ENCODE measurements around the gene CABLES1. TPM values are rescaled to one million over a fixed set of nuclear protein-coding genes. Genes with fewer than 3 reads are reported as not detected.
"Not testable (repeated sequence)": the region's sequence is repeated elsewhere in the genome, so short reads cannot be mapped to it uniquely, and the experiment has no call there.

The CABLES1 gene
- total RNA-seq, 3 donors from 2014 or later: 8.1 to 13.0 (median 11.6) TPM

DNA sequence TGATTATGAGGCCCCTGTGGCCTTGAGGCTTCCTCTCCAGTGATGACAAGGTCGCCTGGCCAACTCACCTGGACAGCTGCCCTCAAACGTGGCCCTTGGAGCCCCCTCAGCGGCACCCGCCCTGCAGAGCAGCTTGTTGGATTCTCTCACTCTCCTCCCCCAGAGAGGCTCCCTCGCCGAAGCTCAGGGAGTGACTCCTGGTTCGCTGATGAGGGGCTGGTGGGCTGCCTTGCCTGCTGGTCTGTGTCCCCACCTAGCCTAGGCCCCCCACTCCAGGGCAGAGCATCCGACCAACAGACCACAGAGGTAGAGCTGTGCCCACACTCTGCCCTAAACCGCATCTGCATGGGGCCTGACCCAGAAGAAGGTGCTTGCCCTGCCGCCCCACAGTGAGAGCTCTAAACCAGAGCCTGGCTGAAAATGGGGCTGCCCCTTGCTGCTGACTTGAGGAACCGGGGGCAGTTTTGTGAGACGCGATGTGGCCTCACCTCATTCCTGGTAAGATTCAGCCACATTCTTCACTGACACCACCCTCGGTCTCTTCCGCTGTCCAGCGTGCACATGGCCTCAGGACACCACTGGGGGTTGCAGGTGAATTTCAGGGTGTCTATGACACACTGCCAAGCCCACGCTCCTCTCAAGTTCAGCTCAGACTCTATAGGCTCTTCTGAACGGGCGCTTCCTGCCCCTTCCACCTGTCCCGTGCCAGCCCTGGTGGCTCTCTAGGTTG is 131.6 kb downstream of the CABLES1 start:
- intact Hi-C loops (cut with DNase I, micrococcal nuclease): no loop called here
- Histone ChIP-seq H3K4me3 (no peak overlapping the region), H3K36me3 (ENCODE audit: low read depth) (no peaks in the 10 kb centered on the region), H3K4me1 (ENCODE audit: low read depth) (no peaks in the 10 kb centered on the region), H3K9me3 (peaks cover 15% of the 10 kb centered on the region)
- DNase-seq (no peak), ATAC-seq (no peak)
- TF ChIP-seq, protein P1, sequence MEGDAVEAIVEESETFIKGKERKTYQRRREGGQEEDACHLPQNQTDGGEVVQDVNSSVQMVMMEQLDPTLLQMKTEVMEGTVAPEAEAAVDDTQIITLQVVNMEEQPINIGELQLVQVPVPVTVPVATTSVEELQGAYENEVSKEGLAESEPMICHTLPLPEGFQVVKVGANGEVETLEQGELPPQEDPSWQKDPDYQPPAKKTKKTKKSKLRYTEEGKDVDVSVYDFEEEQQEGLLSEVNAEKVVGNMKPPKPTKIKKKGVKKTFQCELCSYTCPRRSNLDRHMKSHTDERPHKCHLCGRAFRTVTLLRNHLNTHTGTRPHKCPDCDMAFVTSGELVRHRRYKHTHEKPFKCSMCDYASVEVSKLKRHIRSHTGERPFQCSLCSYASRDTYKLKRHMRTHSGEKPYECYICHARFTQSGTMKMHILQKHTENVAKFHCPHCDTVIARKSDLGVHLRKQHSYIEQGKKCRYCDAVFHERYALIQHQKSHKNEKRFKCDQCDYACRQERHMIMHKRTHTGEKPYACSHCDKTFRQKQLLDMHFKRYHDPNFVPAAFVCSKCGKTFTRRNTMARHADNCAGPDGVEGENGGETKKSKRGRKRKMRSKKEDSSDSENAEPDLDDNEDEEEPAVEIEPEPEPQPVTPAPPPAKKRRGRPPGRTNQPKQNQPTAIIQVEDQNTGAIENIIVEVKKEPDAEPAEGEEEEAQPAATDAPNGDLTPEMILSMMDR (IDR thresholded peaks at IDR 0.05): no peak

DNA sequence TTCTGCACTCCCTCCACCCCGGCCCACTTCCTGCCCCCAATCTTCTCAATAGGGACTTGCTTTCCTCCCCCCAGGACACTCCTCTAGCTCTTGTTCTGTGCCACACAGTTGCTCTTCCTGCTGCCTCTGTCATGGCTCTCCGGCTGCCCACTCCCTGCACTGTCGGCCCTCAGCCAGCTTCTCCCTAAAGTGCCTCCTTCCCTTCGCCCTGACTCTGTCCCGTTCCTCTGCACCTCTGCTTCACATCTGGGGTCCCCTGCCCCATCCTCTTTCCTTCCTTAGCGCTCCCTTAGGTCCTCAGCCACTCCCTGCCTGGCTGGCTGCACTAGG is 132.1 kb downstream of the CABLES1 start:
- H3K9me3 ChIP-seq: peaks cover 15% of the 10 kb centered on the region
- intact Hi-C loops (cut with DNase I, micrococcal nuclease): no loop called here
- TF ChIP-seq, protein P1 (IDR thresholded peaks at IDR 0.05): no peak
- no peak overlapping the region for H3K4me3 ChIP-seq
- H3K36me3 ChIP-seq (ENCODE audit: low read depth): no peaks in the 10 kb centered on the region
- no peaks in the 10 kb centered on the region for H3K4me1 ChIP-seq (ENCODE audit: low read depth)
- ATAC-seq: no peak
- DNase-seq: no peak

DNA sequence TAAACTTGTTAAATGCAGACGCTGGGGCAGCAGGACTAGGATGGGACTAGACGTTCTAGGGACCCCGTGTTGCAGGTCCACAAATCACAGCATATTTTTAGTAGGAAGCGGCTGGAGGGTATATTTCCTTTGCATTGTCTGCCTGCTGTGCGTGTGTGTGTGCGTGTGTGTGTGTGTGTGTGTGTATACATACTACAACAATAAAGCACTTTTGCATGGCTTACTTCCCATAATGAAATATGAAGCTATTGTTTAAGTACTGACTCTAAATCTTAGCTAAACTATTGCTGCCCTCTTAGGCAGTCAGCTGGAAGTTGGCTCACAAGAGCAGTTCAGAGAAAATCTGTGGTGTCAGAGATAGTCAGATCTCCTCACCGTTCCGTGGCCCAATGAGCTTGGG is 133.4 kb downstream of the CABLES1 start:
- H3K9me3 ChIP-seq: peaks cover 15% of the 10 kb centered on the region
- intact Hi-C loops (cut with DNase I, micrococcal nuclease): no loop called here
- DNase-seq (no peak), ATAC-seq (no peak)
- H3K4me3 ChIP-seq: no peak overlapping the region
- H3K36me3 ChIP-seq (ENCODE audit: low read depth): no peaks in the 10 kb centered on the region
- no peaks in the 10 kb centered on the region for H3K4me1 ChIP-seq (ENCODE audit: low read depth)
- TF ChIP-seq, protein P1 (IDR thresholded peaks at IDR 0.05): no peak

DNA sequence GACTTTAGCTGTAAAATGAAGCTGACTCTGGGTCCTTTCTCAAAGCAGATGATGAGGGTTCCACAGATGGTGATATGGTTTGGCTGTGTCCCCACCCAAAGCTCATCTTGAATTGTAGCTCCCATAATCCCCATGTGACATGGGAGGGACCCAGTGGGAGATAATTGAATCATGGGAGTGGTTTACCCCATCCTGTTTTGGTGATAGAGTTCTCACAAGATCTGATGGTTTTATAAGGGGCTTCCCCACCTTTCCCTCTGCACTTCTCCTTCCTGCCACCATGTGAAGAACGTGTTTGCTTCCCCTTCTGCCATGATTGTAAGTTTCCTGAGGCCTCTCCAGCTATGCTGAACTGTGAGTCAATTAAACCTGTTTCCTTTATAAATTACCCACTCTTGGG is 133.8 kb downstream of the CABLES1 start:
- H3K4me3 ChIP-seq; ATAC-seq; H3K4me1 ChIP-seq (ENCODE audit: low read depth); intact Hi-C loops (cut with DNase I, micrococcal nuclease); H3K36me3 ChIP-seq (ENCODE audit: low read depth); DNase-seq: not testable (repeated sequence)
- peaks cover 15% of the 10 kb centered on the region for H3K9me3 ChIP-seq

DNA sequence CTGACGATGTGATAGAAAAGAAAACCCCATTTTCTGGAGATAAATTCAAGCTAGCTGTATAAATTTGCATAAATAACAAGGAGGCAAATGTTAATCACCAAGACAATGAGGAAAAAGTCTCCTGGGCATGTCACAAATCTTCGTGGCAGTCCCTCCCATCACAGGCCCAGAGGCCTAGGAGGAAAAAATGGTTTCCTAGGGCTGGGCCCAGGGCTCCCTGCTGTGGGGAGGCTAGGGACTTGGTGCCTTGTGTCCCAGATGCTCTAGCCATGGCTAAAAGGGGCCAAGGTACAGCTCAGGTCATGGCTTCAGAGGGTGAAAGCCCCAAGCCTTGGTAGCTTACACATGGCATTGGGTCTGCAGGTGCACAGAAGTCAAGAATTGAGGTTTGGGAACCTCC is 134.6 kb downstream of the CABLES1 start:
- no peak for ATAC-seq
- no peaks in the 10 kb centered on the region for H3K36me3 ChIP-seq (ENCODE audit: low read depth)
- H3K4me1 ChIP-seq (ENCODE audit: low read depth): no peaks in the 10 kb centered on the region
- intact Hi-C loops (cut with DNase I, micrococcal nuclease): no loop called here
- H3K4me3 ChIP-seq: no peak overlapping the region
- DNase-seq: no peak
- peaks cover 15% of the 10 kb centered on the region for H3K9me3 ChIP-seq
- TF ChIP-seq, protein P1 (IDR thresholded peaks at IDR 0.05): no peak

DNA sequence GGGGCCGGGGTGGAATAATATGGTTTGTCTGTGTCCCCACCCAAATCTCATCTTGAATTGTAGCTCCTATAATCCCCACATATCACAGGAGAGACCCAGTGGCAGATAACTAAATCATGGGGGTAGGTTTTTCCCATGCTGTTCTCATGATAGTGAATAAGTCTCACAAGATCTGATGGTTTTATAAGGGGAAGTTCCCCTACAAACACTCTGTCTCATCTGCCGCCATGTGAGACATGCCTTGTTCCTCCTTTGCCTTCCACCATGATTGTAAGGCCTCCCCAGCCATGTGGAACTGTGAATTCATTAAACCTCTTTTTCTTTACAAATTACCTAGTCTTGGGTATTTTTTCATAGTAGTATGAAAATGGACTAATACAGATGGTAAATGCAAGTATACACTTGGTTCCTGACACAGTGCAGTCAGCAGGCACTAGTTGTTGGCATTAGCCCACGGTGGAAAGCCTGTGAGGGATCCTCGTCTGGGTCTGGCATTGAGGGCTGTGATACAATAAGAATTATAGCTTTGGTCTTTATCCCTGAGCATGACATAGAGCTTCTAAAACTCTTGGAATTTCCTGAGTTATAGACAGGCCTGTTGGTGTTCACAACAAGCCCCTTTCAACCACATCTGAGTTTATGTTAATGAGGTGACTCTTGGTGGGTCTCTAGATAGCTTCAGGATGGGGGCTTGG is 135.8 kb downstream of the CABLES1 start:
- Histone ChIP-seq H3K36me3 (ENCODE audit: low read depth) (no peaks in the 10 kb centered on the region), H3K4me1 (ENCODE audit: low read depth) (no peaks in the 10 kb centered on the region), H3K4me3 (no peak overlapping the region), H3K9me3 (peaks cover 15% of the 10 kb centered on the region)
- intact Hi-C loops (cut with DNase I, micrococcal nuclease): no loop called here
- DNase-seq (no peak), ATAC-seq (no peak)
- TF ChIP-seq, protein P1 (IDR thresholded peaks at IDR 0.05): no peak
